Measurements from ENCODE around the gene RPP38.

RPP38 gene

GRCh38 chr10:15075421-15075820 lies 21.7 kb upstream of the RPP38 start:
- Histone ChIP-seq H3K27ac (no peak overlapping the region), H3K4me3 (no peak overlapping the region), H3K9me3 (no peaks in the 10 kb centered on the region), H3K27me3 (no peaks in the 10 kb centered on the region), H3K4me1 (no peaks in the 10 kb centered on the region), H3K36me3 (no peaks in the 10 kb centered on the region)
- intact Hi-C loops (cut with DNase I; ENCODE audit: low total_unique reads): no loop called here
- DNase-seq: no peak
- TF ChIP-seq, protein P1, sequence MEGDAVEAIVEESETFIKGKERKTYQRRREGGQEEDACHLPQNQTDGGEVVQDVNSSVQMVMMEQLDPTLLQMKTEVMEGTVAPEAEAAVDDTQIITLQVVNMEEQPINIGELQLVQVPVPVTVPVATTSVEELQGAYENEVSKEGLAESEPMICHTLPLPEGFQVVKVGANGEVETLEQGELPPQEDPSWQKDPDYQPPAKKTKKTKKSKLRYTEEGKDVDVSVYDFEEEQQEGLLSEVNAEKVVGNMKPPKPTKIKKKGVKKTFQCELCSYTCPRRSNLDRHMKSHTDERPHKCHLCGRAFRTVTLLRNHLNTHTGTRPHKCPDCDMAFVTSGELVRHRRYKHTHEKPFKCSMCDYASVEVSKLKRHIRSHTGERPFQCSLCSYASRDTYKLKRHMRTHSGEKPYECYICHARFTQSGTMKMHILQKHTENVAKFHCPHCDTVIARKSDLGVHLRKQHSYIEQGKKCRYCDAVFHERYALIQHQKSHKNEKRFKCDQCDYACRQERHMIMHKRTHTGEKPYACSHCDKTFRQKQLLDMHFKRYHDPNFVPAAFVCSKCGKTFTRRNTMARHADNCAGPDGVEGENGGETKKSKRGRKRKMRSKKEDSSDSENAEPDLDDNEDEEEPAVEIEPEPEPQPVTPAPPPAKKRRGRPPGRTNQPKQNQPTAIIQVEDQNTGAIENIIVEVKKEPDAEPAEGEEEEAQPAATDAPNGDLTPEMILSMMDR (IDR thresholded peaks at IDR 0.05): no peak

- intact Hi-C loops (cut with DNase I; ENCODE audit: low total_unique reads): no loop called here
- Histone ChIP-seq H3K4me3 (peak overlapping the region; percentile 47 to 58), H3K4me1 (peaks cover 0 to 15% (median 12%) of the 10 kb centered on the region in 4 donors), H3K36me3 (no peaks in the 10 kb centered on the region), H3K27ac (peak overlapping the region; percentile 33 to 42), H3K27me3 (no peaks in the 10 kb centered on the region), H3K9me3 (no peaks in the 10 kb centered on the region)
- no peak for DNase-seq
- TF ChIP-seq, protein P1 (IDR thresholded peaks at IDR 0.05): no peak
These were observed 13.3 kb upstream of the RPP38 start for GRCh38 chr10:15083674-15084501.

- intact Hi-C loops (cut with DNase I; ENCODE audit: low total_unique reads): no loop called here
- peaks cover 0 to 17% (median 12%) of the 10 kb centered on the region in 4 donors for H3K4me1 ChIP-seq
- TF ChIP-seq, protein P1 (IDR thresholded peaks at IDR 0.05): peak in 1 of 2 experiments; percentile 12
- H3K9me3 ChIP-seq: no peaks in the 10 kb centered on the region
- DNase-seq: peak in 1 of 2 donors; percentile 44
- peak overlapping the region; percentile 47 to 58 for H3K4me3 ChIP-seq
- H3K27ac ChIP-seq: peak overlapping the region; percentile 33 to 42
- no peaks in the 10 kb centered on the region for H3K27me3 ChIP-seq
- no peaks in the 10 kb centered on the region for H3K36me3 ChIP-seq
These were observed 12.6 kb upstream of the RPP38 start for GRCh38 chr10:15084502-15084922.

- Histone ChIP-seq H3K27ac (peak within 1 kb of the TSS in 1 of 2 donors; percentile 11), H3K4me1 (peaks cover 0 to 14% (median 11%) of the 10 kb centered on the region in 4 donors), H3K4me3 (peak within 1 kb of the TSS; percentile 49 to 67), H3K27me3 (peaks cover 0 to 3% of the 10 kb centered on the region in 2 donors), H3K9me3 (no peaks in the 10 kb centered on the region), H3K36me3 (no peaks in the 10 kb centered on the region)
- TF ChIP-seq, protein P1 (IDR thresholded peaks at IDR 0.05): peak; percentile 73 to 78
- intact Hi-C loops (cut with DNase I; ENCODE audit: low total_unique reads): no loop called here
- DNase-seq: peak; percentile 77 to 83
These were observed 8.5 kb upstream of the RPP38 start, which contains the start of gene ACBD7 for GRCh38 chr10:15088428-15089261. Gene ACBD7, minus strand, starts transcription at chr10:15088776. Its CDS starts 48 bp downstream, at chr10:15088728.

DNA sequence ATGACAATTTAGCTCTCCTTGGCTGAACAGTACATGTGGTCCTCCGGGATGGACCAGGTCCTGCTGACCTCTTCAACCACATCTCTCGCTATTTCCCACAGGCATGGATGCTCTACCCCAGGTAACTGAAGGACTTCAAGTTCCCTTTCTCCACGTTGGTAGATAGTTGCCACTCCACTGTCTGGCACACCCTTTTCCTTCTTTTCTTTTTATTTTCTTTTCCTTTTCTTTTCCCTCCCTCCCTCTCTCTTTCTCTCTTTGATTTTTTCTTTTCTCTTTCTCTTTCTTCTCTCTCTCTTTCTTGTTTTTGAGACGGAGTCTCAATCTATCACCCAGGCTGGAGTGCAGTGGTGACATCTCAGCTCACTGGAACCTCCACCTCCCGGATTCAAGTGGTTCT lies 5.7 kb upstream of the RPP38 start:
- TF ChIP-seq, protein P1 (IDR thresholded peaks at IDR 0.05): no peak
- no peak for DNase-seq
- no peaks in the 10 kb centered on the region for H3K9me3 ChIP-seq
- peaks cover 0 to 16% (median 6%) of the 10 kb centered on the region in 4 donors for H3K4me1 ChIP-seq
- intact Hi-C loops (cut with DNase I; ENCODE audit: low total_unique reads): loop anchor here (10.0 kb wide), 2 partner anchors 73 to 137 kb away; partner anchors contain the start of genes DCLRE1C, MEIG1 and NMT2
- no peak overlapping the region for H3K4me3 ChIP-seq
- H3K36me3 ChIP-seq: no peaks in the 10 kb centered on the region
- H3K27ac ChIP-seq: no peak overlapping the region
- H3K27me3 ChIP-seq: peaks cover 0 to 3% of the 10 kb centered on the region in 2 donors

All from tibial artery (tissue), 4 donors.